Liver (tissue), 9 donors: ENCODE data around the gene TUFM. TPM values are rescaled to one million over a fixed set of nuclear protein-coding genes. Genes with fewer than 3 reads are reported as not detected.

Experiments
- DNase-seq: peaks from one replicate; pipeline ENCODE4 v3.0.0-alpha.2; 2017; ENCODE audit warnings: low spot score
- H3K27ac ChIP-seq, 2 donors: one replicate each; pipeline ENCODE4 v1.7.0; 2013; ENCODE audit warnings: inconsistent platforms in 2 of 2, low read length in 2 of 2, control low read depth in 1 of 2, low read depth in 1 of 2, mild to moderate bottlenecking in 1 of 2
- H3K27me3 ChIP-seq, 4 donors: one replicate each; pipeline versions ENCODE4 v1.6.1 to v1.7.0; 2013; ENCODE audit warnings: low read length in 3 of 4, inconsistent platforms in 1 of 4, mild to moderate bottlenecking in 1 of 4, moderate library complexity in 1 of 4; ENCODE audit not compliant: control insufficient read depth in 4 of 4, insufficient read depth in 4 of 4
- H3K36me3 ChIP-seq, 4 donors: one replicate each; pipeline versions ENCODE4 v1.6.1 to v1.7.0; 2013; ENCODE audit warnings: low read length in 3 of 4, mild to moderate bottlenecking in 3 of 4, low read depth in 1 of 4, moderate library complexity in 1 of 4; ENCODE audit not compliant: control insufficient read depth in 4 of 4, insufficient read depth in 3 of 4
- H3K4me1 ChIP-seq, 4 donors: one replicate each; pipeline versions ENCODE4 v1.6.1 to v1.7.0; 2013; ENCODE audit warnings: low read length in 3 of 4, mild to moderate bottlenecking in 3 of 4, moderate library complexity in 1 of 4; ENCODE audit not compliant: control insufficient read depth in 4 of 4, insufficient read depth in 4 of 4
- H3K4me3 ChIP-seq, 3 donors: one replicate each; pipeline versions ENCODE4 v1.6.1 to v1.7.0; 2013; ENCODE audit warnings: low read length in 3 of 3, control low read depth in 1 of 3, low read depth in 1 of 3, mild to moderate bottlenecking in 1 of 3
- H3K9ac ChIP-seq, 2 donors: one replicate each; pipeline ENCODE4 v1.7.0; 2013; ENCODE audit warnings: low read length in 2 of 2, mild to moderate bottlenecking in 2 of 2, moderate library complexity in 2 of 2, control low read depth in 1 of 2, low read depth in 1 of 2
- H3K9me3 ChIP-seq, 4 donors: one replicate each; pipeline versions ENCODE4 v1.6.1 to v1.7.0; 2013; ENCODE audit warnings: low read length in 3 of 4; ENCODE audit not compliant: control insufficient read depth in 4 of 4
- EGR1 ChIP-seq, 2 donors: IDR thresholded peaks; 2 replicates each; pipeline ENCODE4 v1.6.1; 2016 to 2018; ENCODE audit warnings: antibody characterized with exemption in 2 of 2, low read depth in 2 of 2
- FOXA1 ChIP-seq: IDR thresholded peaks from 2 replicates; pipeline ENCODE4 v1.6.1; 2016; ENCODE audit warnings: antibody characterized with exemption
- FOXA2 ChIP-seq: IDR thresholded peaks from 2 replicates; pipeline ENCODE4 v1.6.1; 2016; ENCODE audit warnings: antibody characterized with exemption
- GABPA ChIP-seq, 2 donors: IDR thresholded peaks in 1 of 2; conservative IDR thresholded peaks in 1 of 2; 2 replicates each; pipeline ENCODE4 v1.6.1; 2016; ENCODE audit warnings: antibody characterized with exemption in 2 of 2, mild to moderate bottlenecking in 1 of 2, moderate library complexity in 1 of 2
- HNF4A ChIP-seq, 2 donors: conservative IDR thresholded peaks; 2 replicates each; pipeline ENCODE4 v1.6.1; 2016; ENCODE audit warnings: antibody characterized with exemption in 2 of 2, mild to moderate bottlenecking in 2 of 2
- HNF4G ChIP-seq: IDR thresholded peaks from 2 replicates; pipeline ENCODE4 v1.6.1; 2016; ENCODE audit warnings: antibody characterized with exemption
- JUND ChIP-seq, 2 donors: IDR thresholded peaks; 2 replicates each; pipeline ENCODE4 v1.6.1; 2016; ENCODE audit warnings: antibody characterized with exemption in 2 of 2
- NR2F2 ChIP-seq: IDR thresholded peaks from 2 replicates; pipeline ENCODE4 v1.6.1; 2016; ENCODE audit warnings: antibody characterized with exemption
- RAD21 ChIP-seq, 2 donors: IDR thresholded peaks; 2 replicates each; pipeline ENCODE4 v1.6.1; 2016; ENCODE audit warnings: antibody characterized with exemption in 2 of 2, mild to moderate bottlenecking in 2 of 2
- RXRA ChIP-seq, 2 donors: IDR thresholded peaks; 2 replicates each; pipeline ENCODE4 v1.6.1; 2017 to 2018; ENCODE audit warnings: antibody characterized with exemption in 2 of 2, mild to moderate bottlenecking in 1 of 2
- SP1 ChIP-seq: IDR thresholded peaks from 2 replicates; pipeline ENCODE4 v1.6.1; 2018; ENCODE audit warnings: antibody characterized with exemption, mild to moderate bottlenecking
- TAF1 ChIP-seq: conservative IDR thresholded peaks from 2 replicates; pipeline ENCODE4 v1.6.1; 2016; ENCODE audit warnings: antibody characterized with exemption, mild to moderate bottlenecking
- YY1 ChIP-seq: IDR thresholded peaks from 2 replicates; pipeline ENCODE4 v1.6.1; 2016; ENCODE audit warnings: antibody characterized with exemption, mild to moderate bottlenecking
- WGBS: extraction: QIAGEN DNeasy Blood & Tissue Kit; methylation state at CpG from one replicate; pipeline ENCODE4 v1.1.7; 2013; 5-methylcytosine and 5-hydroxymethylcytosine counted together
- polyA plus RNA-seq, 2 donors: library from polyadenylated mRNA; stranded (reverse) in 1 of 2; unstranded in 1 of 2; fragments of 200-250 nt in 1 of 2; fragments of >200 nt in 1 of 2; fragmentation: Nextera tagmentation in 1 of 2; extraction: Ambion mirVana in 1 of 2; gene quantifications; one replicate each; pipeline versions ENCODE4 v1.2.1 to v1.2.3, GENCODE V29; 2013 to 2015
- total RNA-seq, 2 donors: library from RNA; depleted of rRNA; stranded (reverse); fragments of >200 nt; gene quantifications; one replicate each; pipeline ENCODE4 v1.2.3, GENCODE V29; 2014
- TF ChIP-seq, protein P1 (sequence below): IDR thresholded peaks from 2 replicates; pipeline ENCODE4 v1.6.1; 2016; ENCODE audit warnings: antibody characterized with exemption
- TF ChIP-seq, protein P2 (sequence below): fragments of 150-350 bp; IDR thresholded peaks from 2 replicates; pipeline ENCODE4 v1.5.1; 2017; ENCODE audit warnings: improper control_type of control experiment, low read depth, low read length; ENCODE audit not compliant: missing input control
- TF ChIP-seq, protein P3 (sequence below): IDR thresholded peaks from 2 replicates; pipeline ENCODE4 v1.6.1; 2016; ENCODE audit warnings: antibody characterized with exemption
- TF ChIP-seq, protein P4 (sequence below): IDR thresholded peaks from 2 replicates; pipeline ENCODE4 v1.6.1; 2016; ENCODE audit warnings: antibody characterized with exemption, mild to moderate bottlenecking
- TF ChIP-seq, protein P5 (sequence below): IDR thresholded peaks from 2 replicates; pipeline ENCODE4 v1.6.1; 2016; ENCODE audit warnings: antibody characterized with exemption
- donor health status: healthy.
- donor health status: healthy.
- donor health status: healthy.
- donor health status: healthy.
- donor health status: healthy.

The TUFM gene
- total and polyA plus RNA-seq, 4 donors = 90.4 to 191 (median 136) TPM

DNA sequence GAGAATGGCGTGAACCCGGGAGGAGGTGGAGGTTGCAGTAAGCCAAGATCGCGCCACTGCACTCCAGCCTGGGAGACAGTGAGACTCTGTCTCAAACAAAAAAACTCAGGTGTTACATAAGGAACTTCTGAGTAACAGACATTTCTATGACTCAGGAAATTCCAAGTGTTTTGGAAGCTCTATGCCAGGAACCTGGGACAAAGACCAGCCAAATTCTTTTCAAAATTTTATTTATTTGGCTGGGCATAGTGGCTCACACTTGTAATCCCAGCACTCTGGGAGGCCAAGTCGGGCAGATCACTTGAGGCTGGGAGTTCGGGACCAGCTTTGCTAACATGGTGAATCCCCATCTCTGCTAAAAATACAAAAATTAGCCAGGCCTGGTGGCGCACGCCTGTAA is 12.3 kb upstream of the TUFM start:
- no peak for TF ChIP-seq FOXA2
- TF ChIP-seq GABPA (IDR thresholded peaks at IDR 0.05 in 1 of 2, conservative IDR thresholded peaks at IDR 0.05 in 1 of 2) = no peak
- no peak for TF ChIP-seq JUND (IDR thresholded peaks at IDR 0.05)
- TF ChIP-seq NR2F2 = no peak
- no peak for TF ChIP-seq YY1
- TF ChIP-seq, protein P1, sequence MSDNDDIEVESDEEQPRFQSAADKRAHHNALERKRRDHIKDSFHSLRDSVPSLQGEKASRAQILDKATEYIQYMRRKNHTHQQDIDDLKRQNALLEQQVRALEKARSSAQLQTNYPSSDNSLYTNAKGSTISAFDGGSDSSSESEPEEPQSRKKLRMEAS = no peak
- TF ChIP-seq, protein P2, sequence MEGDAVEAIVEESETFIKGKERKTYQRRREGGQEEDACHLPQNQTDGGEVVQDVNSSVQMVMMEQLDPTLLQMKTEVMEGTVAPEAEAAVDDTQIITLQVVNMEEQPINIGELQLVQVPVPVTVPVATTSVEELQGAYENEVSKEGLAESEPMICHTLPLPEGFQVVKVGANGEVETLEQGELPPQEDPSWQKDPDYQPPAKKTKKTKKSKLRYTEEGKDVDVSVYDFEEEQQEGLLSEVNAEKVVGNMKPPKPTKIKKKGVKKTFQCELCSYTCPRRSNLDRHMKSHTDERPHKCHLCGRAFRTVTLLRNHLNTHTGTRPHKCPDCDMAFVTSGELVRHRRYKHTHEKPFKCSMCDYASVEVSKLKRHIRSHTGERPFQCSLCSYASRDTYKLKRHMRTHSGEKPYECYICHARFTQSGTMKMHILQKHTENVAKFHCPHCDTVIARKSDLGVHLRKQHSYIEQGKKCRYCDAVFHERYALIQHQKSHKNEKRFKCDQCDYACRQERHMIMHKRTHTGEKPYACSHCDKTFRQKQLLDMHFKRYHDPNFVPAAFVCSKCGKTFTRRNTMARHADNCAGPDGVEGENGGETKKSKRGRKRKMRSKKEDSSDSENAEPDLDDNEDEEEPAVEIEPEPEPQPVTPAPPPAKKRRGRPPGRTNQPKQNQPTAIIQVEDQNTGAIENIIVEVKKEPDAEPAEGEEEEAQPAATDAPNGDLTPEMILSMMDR = no peak
- no peak for TF ChIP-seq SP1
- no peak for TF ChIP-seq HNF4G
- TF ChIP-seq RXRA (IDR thresholded peaks at IDR 0.05) = no peak
- no peak for TF ChIP-seq HNF4A (conservative IDR thresholded peaks at IDR 0.05)
- no peak for TF ChIP-seq RAD21 (IDR thresholded peaks at IDR 0.05)
- TF ChIP-seq TAF1 = no peak
- TF ChIP-seq, protein P3, sequence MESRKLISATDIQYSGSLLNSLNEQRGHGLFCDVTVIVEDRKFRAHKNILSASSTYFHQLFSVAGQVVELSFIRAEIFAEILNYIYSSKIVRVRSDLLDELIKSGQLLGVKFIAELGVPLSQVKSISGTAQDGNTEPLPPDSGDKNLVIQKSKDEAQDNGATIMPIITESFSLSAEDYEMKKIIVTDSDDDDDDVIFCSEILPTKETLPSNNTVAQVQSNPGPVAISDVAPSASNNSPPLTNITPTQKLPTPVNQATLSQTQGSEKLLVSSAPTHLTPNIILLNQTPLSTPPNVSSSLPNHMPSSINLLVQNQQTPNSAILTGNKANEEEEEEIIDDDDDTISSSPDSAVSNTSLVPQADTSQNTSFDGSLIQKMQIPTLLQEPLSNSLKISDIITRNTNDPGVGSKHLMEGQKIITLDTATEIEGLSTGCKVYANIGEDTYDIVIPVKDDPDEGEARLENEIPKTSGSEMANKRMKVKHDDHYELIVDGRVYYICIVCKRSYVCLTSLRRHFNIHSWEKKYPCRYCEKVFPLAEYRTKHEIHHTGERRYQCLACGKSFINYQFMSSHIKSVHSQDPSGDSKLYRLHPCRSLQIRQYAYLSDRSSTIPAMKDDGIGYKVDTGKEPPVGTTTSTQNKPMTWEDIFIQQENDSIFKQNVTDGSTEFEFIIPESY = no peak
- TF ChIP-seq, protein P4, sequence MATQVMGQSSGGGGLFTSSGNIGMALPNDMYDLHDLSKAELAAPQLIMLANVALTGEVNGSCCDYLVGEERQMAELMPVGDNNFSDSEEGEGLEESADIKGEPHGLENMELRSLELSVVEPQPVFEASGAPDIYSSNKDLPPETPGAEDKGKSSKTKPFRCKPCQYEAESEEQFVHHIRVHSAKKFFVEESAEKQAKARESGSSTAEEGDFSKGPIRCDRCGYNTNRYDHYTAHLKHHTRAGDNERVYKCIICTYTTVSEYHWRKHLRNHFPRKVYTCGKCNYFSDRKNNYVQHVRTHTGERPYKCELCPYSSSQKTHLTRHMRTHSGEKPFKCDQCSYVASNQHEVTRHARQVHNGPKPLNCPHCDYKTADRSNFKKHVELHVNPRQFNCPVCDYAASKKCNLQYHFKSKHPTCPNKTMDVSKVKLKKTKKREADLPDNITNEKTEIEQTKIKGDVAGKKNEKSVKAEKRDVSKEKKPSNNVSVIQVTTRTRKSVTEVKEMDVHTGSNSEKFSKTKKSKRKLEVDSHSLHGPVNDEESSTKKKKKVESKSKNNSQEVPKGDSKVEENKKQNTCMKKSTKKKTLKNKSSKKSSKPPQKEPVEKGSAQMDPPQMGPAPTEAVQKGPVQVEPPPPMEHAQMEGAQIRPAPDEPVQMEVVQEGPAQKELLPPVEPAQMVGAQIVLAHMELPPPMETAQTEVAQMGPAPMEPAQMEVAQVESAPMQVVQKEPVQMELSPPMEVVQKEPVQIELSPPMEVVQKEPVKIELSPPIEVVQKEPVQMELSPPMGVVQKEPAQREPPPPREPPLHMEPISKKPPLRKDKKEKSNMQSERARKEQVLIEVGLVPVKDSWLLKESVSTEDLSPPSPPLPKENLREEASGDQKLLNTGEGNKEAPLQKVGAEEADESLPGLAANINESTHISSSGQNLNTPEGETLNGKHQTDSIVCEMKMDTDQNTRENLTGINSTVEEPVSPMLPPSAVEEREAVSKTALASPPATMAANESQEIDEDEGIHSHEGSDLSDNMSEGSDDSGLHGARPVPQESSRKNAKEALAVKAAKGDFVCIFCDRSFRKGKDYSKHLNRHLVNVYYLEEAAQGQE = no peak
- TF ChIP-seq EGR1 (IDR thresholded peaks at IDR 0.05; ENCODE audit: low read depth in 2 of 2) = no peak
- TF ChIP-seq, protein P5, sequence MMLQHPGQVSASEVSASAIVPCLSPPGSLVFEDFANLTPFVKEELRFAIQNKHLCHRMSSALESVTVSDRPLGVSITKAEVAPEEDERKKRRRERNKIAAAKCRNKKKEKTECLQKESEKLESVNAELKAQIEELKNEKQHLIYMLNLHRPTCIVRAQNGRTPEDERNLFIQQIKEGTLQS = no peak
- no peak for TF ChIP-seq FOXA1
- DNase-seq = no peak
- H3K9me3 ChIP-seq = no peaks in the 10 kb centered on the region
- no peaks in the 10 kb centered on the region for H3K36me3 ChIP-seq
- H3K9ac ChIP-seq = no peak overlapping the region
- WGBS = 98% methylated on average over 8 of the region's 8 CpGs
- no peak overlapping the region for H3K27ac ChIP-seq
- no peak overlapping the region for H3K4me3 ChIP-seq
- H3K4me1 ChIP-seq = no peaks in the 10 kb centered on the region
- H3K27me3 ChIP-seq = no peaks in the 10 kb centered on the region
